SK-N-MC (cell line): ENCODE measurements around the gene AVPR1B.
"Not testable (repeated sequence)": the region's sequence is repeated elsewhere in the genome, so short reads cannot be mapped to it uniquely, and the experiment has no call there.

Experiments used
- DNase-seq: peaks from one replicate; pipeline ENCODE4 v3.0.0-alpha.2; 2011; ENCODE audit warnings: low read depth, low spot score
- H3K27ac ChIP-seq: fragments of 200-600 bp; sonication (generic); 2 replicates; pipeline ENCODE4 v1.5.1; 2016; ENCODE audit warnings: mixed run types
- H3K36me3 ChIP-seq: fragments of 200-600 bp; sonication (generic); 2 replicates; pipeline ENCODE4 v1.6.1; 2017; ENCODE audit warnings: antibody characterized with exemption, low read length, mixed read lengths; ENCODE audit not compliant: insufficient read depth
- H3K4me3 ChIP-seq: fragments of 200-600 bp; sonication (generic); 2 replicates; pipeline ENCODE4 v1.5.1; 2016
- H3K9ac ChIP-seq: fragments of 200-600 bp; sonication (generic); 2 replicates; pipeline ENCODE4 v1.8.0; 2017; ENCODE audit warnings: mixed run types, mixed read lengths; ENCODE audit not compliant: insufficient read length
- H3K9me3 ChIP-seq: fragments of 200-600 bp; sonication (generic); 2 replicates; pipeline ENCODE4 v1.6.1; 2017; ENCODE audit warnings: low read depth, mild to moderate bottlenecking, antibody characterized with exemption, low read length, moderate library complexity, mixed read lengths
- EZH2 ChIP-seq: fragments of 200-600 bp; sonication (generic); IDR thresholded peaks from one replicate; pipeline ENCODE4 v1.6.1; 2017; ENCODE audit warnings: antibody characterized with exemption
- FOXP2 ChIP-seq: optimal IDR thresholded peaks from 2 replicates; pipeline ENCODE3; 2011; ENCODE audit warnings: mild to moderate bottlenecking, moderate library complexity; ENCODE audit not compliant: insufficient read depth; ENCODE audit errors: extremely low read length, control extremely low read depth
- POLR2AphosphoS5 ChIP-seq: IDR thresholded peaks from 2 replicates; pipeline ENCODE4 v1.6.1; 2012; ENCODE audit warnings: mild to moderate bottlenecking, low read depth, low read length, borderline replicate concordance

AVPR1B gene

DNA sequence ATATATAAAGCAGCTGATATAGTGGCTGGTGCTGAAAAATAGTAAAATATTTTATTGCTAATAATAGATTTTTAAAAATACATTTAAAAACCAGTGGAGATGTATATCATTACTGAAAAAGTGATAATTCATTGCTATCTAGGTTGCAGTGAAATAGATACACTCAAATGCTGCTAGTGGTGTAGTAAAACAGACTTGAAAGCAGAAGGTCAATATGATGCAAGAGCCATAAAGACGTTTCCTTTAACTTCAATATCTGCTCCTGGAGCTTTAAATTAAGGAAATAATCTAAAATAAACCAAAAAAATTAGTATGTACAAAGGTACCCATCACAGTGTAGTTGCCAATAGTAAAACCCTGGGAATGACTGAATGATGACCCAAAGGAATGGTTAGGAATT is 38.1 kb downstream of the AVPR1B start:
- Histone ChIP-seq H3K4me3 (no peak overlapping the region), H3K27ac (no peak overlapping the region), H3K9me3 (no peaks in the 10 kb centered on the region), H3K9ac (no peak overlapping the region), H3K36me3 (no peaks in the 10 kb centered on the region)
- DNase-seq: no peak
- TF ChIP-seq FOXP2 (no peak), POLR2AphosphoS5 (no peak), EZH2 (no peak)

GRCh38 chr1:206075786-206076755 is 41.1 kb downstream of the AVPR1B start:
- TF ChIP-seq FOXP2: no peak
- no peak for TF ChIP-seq EZH2
- no peak for TF ChIP-seq POLR2AphosphoS5
- no peak overlapping the region for H3K4me3 ChIP-seq

DNA sequence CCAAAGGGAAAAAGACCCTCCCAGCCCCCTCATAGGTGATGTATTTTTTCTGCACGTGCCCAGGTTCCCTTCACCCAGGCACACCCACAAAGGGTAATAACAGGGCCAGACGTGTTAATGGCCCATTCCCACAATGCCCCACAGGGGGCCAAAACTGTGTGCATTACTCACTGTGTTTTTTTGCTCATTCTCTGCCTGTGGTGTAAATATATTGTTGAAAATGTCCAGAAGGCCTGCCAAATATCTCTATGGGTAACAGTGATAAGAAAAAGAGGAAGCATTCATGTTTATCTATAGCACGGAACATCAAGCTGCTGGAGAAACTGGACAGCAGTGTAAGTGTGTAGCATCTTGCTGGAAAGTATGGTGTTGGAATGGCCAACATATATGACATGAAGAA is 42.3 kb downstream of the AVPR1B start:
- Histone ChIP-seq H3K9me3 (no peaks in the 10 kb centered on the region), H3K9ac (no peak overlapping the region), H3K4me3 (no peak overlapping the region), H3K36me3 (no peaks in the 10 kb centered on the region), H3K27ac (no peak overlapping the region)
- no peak for TF ChIP-seq EZH2
- no peak for TF ChIP-seq POLR2AphosphoS5
- no peak for TF ChIP-seq FOXP2
- no peak for DNase-seq

More at GRCh38 chr1:206075786-206076755, 41.1 kb downstream of the AVPR1B start:
- no peak for DNase-seq
- no peak overlapping the region for H3K27ac ChIP-seq
- H3K9me3 ChIP-seq: no peaks in the 10 kb centered on the region
- H3K9ac ChIP-seq: no peak overlapping the region
- H3K36me3 ChIP-seq: no peaks in the 10 kb centered on the region

DNA sequence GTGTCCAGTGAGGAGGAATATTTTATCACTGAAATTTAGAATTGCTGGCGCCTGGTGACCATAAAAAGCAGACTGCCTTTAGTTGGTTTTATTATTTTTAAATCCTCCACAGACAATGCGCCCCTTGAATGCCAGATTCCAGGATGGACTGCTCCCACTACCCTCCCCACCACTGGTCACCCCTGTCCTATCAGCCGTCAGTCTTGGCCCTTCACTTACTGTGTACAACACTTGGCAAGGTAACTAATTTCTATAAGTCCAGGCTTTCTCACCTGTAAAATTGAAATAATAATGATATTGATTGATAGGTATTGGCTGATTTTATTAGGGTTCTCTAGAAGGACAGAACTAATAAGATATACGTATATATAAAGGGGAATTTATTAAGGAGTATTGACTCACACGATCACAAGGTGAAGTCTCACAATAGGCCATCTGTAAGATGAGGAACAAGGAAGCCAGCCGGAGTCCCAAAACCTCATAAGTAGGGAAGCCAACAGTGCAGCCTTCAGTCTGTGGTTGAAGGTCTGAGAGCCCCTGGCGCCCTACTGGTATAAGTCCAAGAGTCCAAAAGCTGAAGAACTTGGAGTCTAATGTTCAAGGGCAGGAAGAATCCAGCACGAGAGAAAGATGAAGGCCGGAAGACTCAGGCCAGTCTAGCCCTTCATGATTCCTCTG is 46.4 kb downstream of the AVPR1B start:
- Histone ChIP-seq H3K36me3 (no peaks in the 10 kb centered on the region), H3K9me3 (no peaks in the 10 kb centered on the region), H3K9ac (no peak overlapping the region), H3K4me3 (no peak overlapping the region), H3K27ac (no peak overlapping the region)
- no peak for TF ChIP-seq EZH2
- TF ChIP-seq POLR2AphosphoS5: no peak
- no peak for TF ChIP-seq FOXP2
- no peak for DNase-seq

- no peak for DNase-seq
- TF ChIP-seq EZH2: no peak
- TF ChIP-seq POLR2AphosphoS5: no peak
- no peak for TF ChIP-seq FOXP2
- no peak overlapping the region for H3K27ac ChIP-seq
- H3K9ac ChIP-seq: no peak overlapping the region
- no peak overlapping the region for H3K4me3 ChIP-seq
- H3K9me3 ChIP-seq: no peaks in the 10 kb centered on the region
- no peaks in the 10 kb centered on the region for H3K36me3 ChIP-seq
These were observed 48.9 kb downstream of the AVPR1B start for GRCh38 chr1:206068314-206068713.

GRCh38 chr1:206067486-206068227 is 49.5 kb downstream of the AVPR1B start:
- H3K4me3 ChIP-seq: no peak overlapping the region
- no peaks in the 10 kb centered on the region for H3K36me3 ChIP-seq
- H3K27ac ChIP-seq: no peak overlapping the region
- H3K9ac ChIP-seq: no peak overlapping the region
- DNase-seq: no peak
- H3K9me3 ChIP-seq: no peaks in the 10 kb centered on the region
- no peak for TF ChIP-seq EZH2
- no peak for TF ChIP-seq FOXP2
- no peak for TF ChIP-seq POLR2AphosphoS5

DNA sequence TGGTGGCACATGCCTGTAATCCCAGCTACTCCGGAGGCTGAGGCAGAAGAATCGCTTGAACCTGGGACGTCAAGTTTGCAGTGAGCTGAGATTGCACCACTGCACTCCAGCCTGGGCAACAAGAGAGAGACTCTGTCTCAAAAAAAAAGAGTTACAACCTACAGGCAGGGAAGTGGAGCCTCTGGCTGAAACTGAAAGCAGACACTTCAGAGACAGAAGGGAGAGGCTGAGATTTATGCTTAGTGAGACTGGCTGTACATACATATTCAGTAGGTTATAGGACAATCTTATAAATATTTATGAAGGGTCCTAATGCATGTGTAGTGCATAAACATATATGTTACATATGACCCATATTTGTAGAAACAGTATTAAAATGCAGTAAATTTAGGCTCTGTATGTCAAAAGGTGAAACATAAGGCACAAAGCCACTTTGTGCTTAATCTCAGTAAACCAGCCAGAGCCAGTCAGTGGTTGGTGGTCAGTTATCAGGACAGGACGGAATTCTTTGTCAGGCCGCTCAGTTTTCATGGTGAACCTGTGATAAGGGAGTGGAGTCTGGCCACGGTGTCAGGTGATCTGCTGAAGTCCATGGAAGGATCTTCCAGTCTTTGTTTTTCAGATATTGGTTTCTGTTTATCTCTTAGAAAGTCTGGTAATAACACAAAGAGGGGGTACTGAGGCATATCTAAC is 50.6 kb downstream of the AVPR1B start:
- H3K27ac ChIP-seq: no peak overlapping the region
- no peaks in the 10 kb centered on the region for H3K36me3 ChIP-seq
- H3K9ac ChIP-seq: no peak overlapping the region
- TF ChIP-seq POLR2AphosphoS5: no peak
- TF ChIP-seq FOXP2: no peak
- TF ChIP-seq EZH2: no peak
- no peak for DNase-seq
- no peak overlapping the region for H3K4me3 ChIP-seq
- H3K9me3 ChIP-seq: no peaks in the 10 kb centered on the region

DNA sequence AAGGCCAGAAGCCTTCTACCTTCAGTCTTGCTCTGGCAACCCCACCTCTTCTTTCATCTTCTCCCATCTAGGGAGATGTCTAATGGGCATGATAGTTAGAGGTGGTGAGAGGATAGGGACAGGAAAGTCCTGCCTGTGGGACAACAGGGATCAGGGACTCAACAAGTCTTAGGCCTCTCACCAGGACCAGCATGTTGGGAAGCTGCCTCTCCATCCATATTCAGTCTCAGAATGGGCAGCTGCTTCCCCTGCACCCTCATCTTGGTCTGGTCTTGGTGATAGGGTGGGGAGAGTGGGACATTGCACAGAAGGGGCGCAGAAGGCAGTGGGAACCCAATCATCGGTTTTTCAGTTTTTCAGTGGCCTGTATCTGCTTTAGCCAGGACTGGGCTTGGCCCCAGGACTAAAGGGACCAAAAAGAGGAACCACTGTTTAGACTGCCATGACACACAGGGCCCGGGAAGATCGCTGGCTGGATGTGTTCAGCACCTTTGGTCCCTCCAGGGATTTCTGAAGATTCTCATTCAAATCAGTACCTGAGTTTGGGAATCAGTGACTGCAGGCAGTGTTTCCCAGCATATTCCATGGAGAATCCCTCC is 51.5 kb downstream of the AVPR1B start:
- Histone ChIP-seq H3K4me3 (no peak overlapping the region), H3K9ac (no peak overlapping the region), H3K9me3 (no peaks in the 10 kb centered on the region), H3K36me3 (no peaks in the 10 kb centered on the region), H3K27ac (no peak overlapping the region)
- DNase-seq: no peak
- no peak for TF ChIP-seq POLR2AphosphoS5
- TF ChIP-seq FOXP2: no peak
- no peak for TF ChIP-seq EZH2

- DNase-seq, H3K4me3 ChIP-seq, H3K9me3 ChIP-seq, H3K36me3 ChIP-seq, H3K9ac ChIP-seq, H3K27ac ChIP-seq: not testable (repeated sequence)
These were observed 52.7 kb downstream of the AVPR1B start for GRCh38 chr1:206064501-206064900.

- H3K9ac ChIP-seq, H3K4me3 ChIP-seq, DNase-seq, H3K36me3 ChIP-seq, H3K27ac ChIP-seq, H3K9me3 ChIP-seq: not testable (repeated sequence)
These were observed 53.2 kb downstream of the AVPR1B start for GRCh38 chr1:206064001-206064400.
